IMR-90 (cell line): ENCODE results near the gene PLAAT2. TPM values are rescaled to one million over a fixed set of nuclear protein-coding genes. Genes with fewer than 3 reads are reported as not detected.

Experiments used
- ATAC-seq: fragments of 200-7000 bp; cut with Tn5 transposase; 2 replicates; pipeline ENCODE4 v1.9.1; 2020; ENCODE audit warnings: low read depth, mild to moderate bottlenecking, moderate library complexity
- BruUV-seq: library from RNA; stranded (reverse); fragments of 400-500 nt; replicated peaks from 2 replicates; lab custom pipeline; 2021; lab: Mats Ljungman, UMichigan
- CTCF ChIA-PET: fragments of 300-600 bp; formaldehyde crosslinking; extraction: SDS; loops from one replicate; lab custom pipeline; 2021; ENCODE audit warnings: antibody characterized with exemption; lab: Yijun Ruan, JAX
- POLR2A ChIA-PET: fragments of 300-600 bp; sonication (Branson Sonifier 250); formaldehyde crosslinking; loops from one replicate; lab custom pipeline; 2022; ENCODE audit warnings: antibody characterized with exemption; ENCODE audit not compliant: unreplicated experiment; lab: Charles Lee
- DNase-seq: peaks from one replicate; pipeline ENCODE4 v3.0.0; 2013
- H2AFZ ChIP-seq: replicated peaks from 2 replicates; pipeline ENCODE3; 2013; ENCODE audit warnings: low read length, mild to moderate bottlenecking; ENCODE audit not compliant: poor library complexity
- H2AK5ac ChIP-seq: 2 replicates; pipeline ENCODE4 v1.6.1; 2013; ENCODE audit warnings: low read depth, low read length, inconsistent platforms
- H2AK9ac ChIP-seq: replicated peaks from 2 replicates; pipeline ENCODE3; 2013; ENCODE audit warnings: mild to moderate bottlenecking, low read depth, low read length, moderate library complexity; ENCODE audit not compliant: poor library complexity
- H2BK120ac ChIP-seq: 2 replicates; pipeline ENCODE4 v1.6.1; 2013; ENCODE audit warnings: low read depth, low read length, inconsistent platforms
- H2BK15ac ChIP-seq: 3 replicates; pipeline ENCODE4 v1.6.1; 2013; ENCODE audit warnings: low read depth, low read length, inconsistent platforms
- H2BK20ac ChIP-seq: 2 replicates; pipeline ENCODE4 v1.6.1; 2013; ENCODE audit warnings: low read depth, mild to moderate bottlenecking, inconsistent platforms, low read length, moderate library complexity
- H2BK5ac ChIP-seq: 2 replicates; pipeline ENCODE4 v1.6.1; 2013; ENCODE audit warnings: mild to moderate bottlenecking, low read depth, low read length, inconsistent platforms; ENCODE audit not compliant: poor library complexity, severe bottlenecking
- H3K14ac ChIP-seq: replicated peaks from 2 replicates; pipeline ENCODE4 v1.6.1; 2013; ENCODE audit warnings: low read depth, low read length, inconsistent platforms
- H3K18ac ChIP-seq: 2 replicates; pipeline ENCODE4 v1.6.1; 2013; ENCODE audit warnings: low read depth, low read length, control low read depth
- H3K23ac ChIP-seq: 2 replicates; pipeline ENCODE4 v1.6.1; 2013; ENCODE audit warnings: low read depth, low read length, inconsistent platforms
- H3K27ac ChIP-seq: 2 replicates; pipeline ENCODE4 v1.5.1; 2013; ENCODE audit warnings: mild to moderate bottlenecking, control low read depth, low read length; ENCODE audit not compliant: insufficient read depth
- H3K27me3 ChIP-seq: 2 replicates; pipeline ENCODE4 v1.6.1; 2013; ENCODE audit warnings: low read length; ENCODE audit not compliant: control insufficient read depth, insufficient read depth
- H3K36me3 ChIP-seq: 2 replicates; pipeline ENCODE4 v1.6.1; 2013; ENCODE audit warnings: low read length, mixed read lengths; ENCODE audit not compliant: control insufficient read depth, insufficient read depth
- H3K4ac ChIP-seq: 2 replicates; pipeline ENCODE4 v1.6.1; 2013; ENCODE audit warnings: low read depth, low read length, inconsistent platforms
- H3K4me1 ChIP-seq: 2 replicates; pipeline ENCODE4 v1.6.1; 2013; ENCODE audit warnings: low read length, mixed read lengths; ENCODE audit not compliant: control insufficient read depth, insufficient read depth
- H3K4me2 ChIP-seq: 2 replicates; pipeline ENCODE4 v1.6.1; 2013; ENCODE audit warnings: low read depth, mild to moderate bottlenecking, control low read depth, low read length, moderate library complexity
- H3K4me3 ChIP-seq: 2 replicates; pipeline ENCODE4 v1.5.1; 2013; ENCODE audit warnings: low read depth, mild to moderate bottlenecking, control low read depth, low read length, moderate library complexity; ENCODE audit not compliant: insufficient read depth
- H3K56ac ChIP-seq: 2 replicates; pipeline ENCODE4 v1.6.1; 2013; ENCODE audit warnings: low read length, inconsistent platforms; ENCODE audit not compliant: insufficient read depth; ENCODE audit errors: extremely low read depth
- H3K79me1 ChIP-seq, 2 experiments: 2 replicates each; pipeline ENCODE4 v1.6.1; 2013; ENCODE audit warnings: low read length in 2 of 2, inconsistent platforms in 1 of 2, low read depth in 1 of 2
- H3K9ac ChIP-seq: 2 replicates; pipeline ENCODE4 v1.6.1; 2013; ENCODE audit warnings: low read depth, low read length, control low read depth
- H3K9me1 ChIP-seq: 2 replicates; pipeline ENCODE4 v1.6.1; 2013; ENCODE audit warnings: low read length, inconsistent platforms; ENCODE audit not compliant: insufficient read depth
- H3K9me3 ChIP-seq: 2 replicates; pipeline ENCODE4 v1.6.1; 2013; ENCODE audit warnings: low read length; ENCODE audit not compliant: control insufficient read depth, insufficient read depth
- H4K20me1 ChIP-seq: 2 replicates; pipeline ENCODE4 v1.6.1; 2013; ENCODE audit warnings: low read length, inconsistent platforms; ENCODE audit not compliant: insufficient read depth
- H4K5ac ChIP-seq: 2 replicates; pipeline ENCODE4 v1.6.1; 2013; ENCODE audit warnings: mild to moderate bottlenecking, low read depth, low read length, control low read depth
- H4K8ac ChIP-seq, 2 experiments: 2 replicates each; pipeline ENCODE4 v1.6.1; 2013; ENCODE audit warnings: low read depth in 2 of 2, low read length in 2 of 2, control low read depth in 1 of 2, inconsistent platforms in 1 of 2
- H4K91ac ChIP-seq: 2 replicates; pipeline ENCODE4 v1.6.1; 2013; ENCODE audit warnings: low read depth, low read length, inconsistent platforms; ENCODE audit not compliant: insufficient read depth
- CEBPB ChIP-seq: IDR thresholded peaks from 2 replicates; pipeline ENCODE4 v1.6.1; 2012; ENCODE audit warnings: low read depth, low read length, improper control_type of control experiment
- CHD1 ChIP-seq: IDR thresholded peaks from 2 replicates; pipeline ENCODE4 v1.6.1; 2012; ENCODE audit warnings: low read depth, low read length, improper control_type of control experiment
- MAFK ChIP-seq: IDR thresholded peaks from 2 replicates; pipeline ENCODE4 v1.6.1; 2012; ENCODE audit warnings: low read depth, low read length, improper control_type of control experiment
- MAZ ChIP-seq: IDR thresholded peaks from 2 replicates; pipeline ENCODE4 v1.6.1; 2012; ENCODE audit warnings: low read depth, mild to moderate bottlenecking, low read length, improper control_type of control experiment, moderate library complexity, borderline replicate concordance
- MXI1 ChIP-seq: IDR thresholded peaks from 2 replicates; pipeline ENCODE4 v1.6.1; 2012; ENCODE audit warnings: low read depth, mild to moderate bottlenecking, low read length, moderate library complexity, borderline replicate concordance
- NFE2L2 ChIP-seq: fragments of 150-350 bp; IDR thresholded peaks from 2 replicates; pipeline ENCODE4 v1.6.1; 2016; ENCODE audit warnings: low read depth, mild to moderate bottlenecking, low read length
- POLR2A ChIP-seq: IDR thresholded peaks from 2 replicates; pipeline ENCODE4 v1.6.1; 2012; ENCODE audit warnings: mild to moderate bottlenecking, low read depth, low read length
- RAD21 ChIP-seq: IDR thresholded peaks from 2 replicates; pipeline ENCODE4 v1.6.1; 2012; ENCODE audit warnings: low read length, improper control_type of control experiment
- RCOR1 ChIP-seq: IDR thresholded peaks from 2 replicates; pipeline ENCODE4 v1.6.1; 2012; ENCODE audit warnings: mild to moderate bottlenecking, low read length, improper control_type of control experiment; ENCODE audit not compliant: insufficient replicate concordance
- RFX5 ChIP-seq: IDR thresholded peaks from 2 replicates; pipeline ENCODE4 v1.8.0; 2012; ENCODE audit warnings: low read depth, mild to moderate bottlenecking, low read length, moderate library complexity
- SMC3 ChIP-seq: fragments of 150-350 bp; IDR thresholded peaks from 2 replicates; pipeline ENCODE4 v1.6.1; 2016; ENCODE audit warnings: low read depth, mild to moderate bottlenecking, antibody characterized with exemption, low read length, moderate library complexity
- WGBS, 2 experiments: methylation state at CpG; one replicate each; pipeline versions ENCODE4 v1.1.5 to v1.1.7; 2013; ENCODE audit warnings: missing lambda C conversion rate in 2 of 2; ENCODE audit not compliant: insufficient read length in 1 of 2; ENCODE audit errors: extremely low coverage in 2 of 2; 5-methylcytosine and 5-hydroxymethylcytosine counted together
- dilution Hi-C: fragments of 300-500 bp; cut with HindIII; formaldehyde crosslinking; loops from one replicate; pipeline ENCODE4 v1.14.3; 2018; ENCODE audit warnings: low sequenced_read_pairs; ENCODE audit not compliant: unreplicated experiment
- in situ Hi-C: fragments of 300-500 bp; cut with MboI; formaldehyde crosslinking; loops from 3 replicates; pipeline ENCODE4 v1.14.3; 2019; ENCODE audit warnings: low sequenced_read_pairs, inconsistent platforms, mixed read lengths
- intact Hi-C: fragments of 100-400 bp; cut with micrococcal nuclease; formaldehyde crosslinking; loops from 2 replicates; pipeline ENCODE4 v1.10.0; 2022
- polyA plus RNA-seq, 3 experiments: library from polyadenylated mRNA; depleted of rRNA; stranded (reverse); fragments of >200 nt; gene quantifications; 2 replicates each; pipeline ENCODE4 v1.2.3, GENCODE V29; 2012; ENCODE audit warnings: low replicate concordance in 1 of 3
- total RNA-seq: library from RNA; depleted of rRNA; stranded (reverse); fragments of >200 nt; gene quantifications from 2 replicates; pipeline ENCODE4 v1.2.3, GENCODE V29; 2012
- TF ChIP-seq, protein P1 (sequence below): fragments of 150-350 bp; IDR thresholded peaks from 2 replicates; pipeline ENCODE4 v1.6.1; 2017; ENCODE audit warnings: mild to moderate bottlenecking, antibody characterized with exemption, low read length, low read depth
- TF ChIP-seq, protein P2 (sequence below): conservative IDR thresholded peaks from 2 replicates; pipeline ENCODE4 v1.5.1; 2012; ENCODE audit warnings: mild to moderate bottlenecking, low read depth, low read length, improper control_type of control experiment
- TF ChIP-seq, protein P3 (sequence below): fragments of 150-350 bp; IDR thresholded peaks from 2 replicates; pipeline ENCODE4 v1.6.1; 2016; ENCODE audit warnings: low read depth, mild to moderate bottlenecking, low read length, moderate library complexity, borderline replicate concordance

Gene PLAAT2
- total and polyA plus RNA-seq, 2 of the 4 experiments (the other 2 are of a cell fraction), result not detected

DNA sequence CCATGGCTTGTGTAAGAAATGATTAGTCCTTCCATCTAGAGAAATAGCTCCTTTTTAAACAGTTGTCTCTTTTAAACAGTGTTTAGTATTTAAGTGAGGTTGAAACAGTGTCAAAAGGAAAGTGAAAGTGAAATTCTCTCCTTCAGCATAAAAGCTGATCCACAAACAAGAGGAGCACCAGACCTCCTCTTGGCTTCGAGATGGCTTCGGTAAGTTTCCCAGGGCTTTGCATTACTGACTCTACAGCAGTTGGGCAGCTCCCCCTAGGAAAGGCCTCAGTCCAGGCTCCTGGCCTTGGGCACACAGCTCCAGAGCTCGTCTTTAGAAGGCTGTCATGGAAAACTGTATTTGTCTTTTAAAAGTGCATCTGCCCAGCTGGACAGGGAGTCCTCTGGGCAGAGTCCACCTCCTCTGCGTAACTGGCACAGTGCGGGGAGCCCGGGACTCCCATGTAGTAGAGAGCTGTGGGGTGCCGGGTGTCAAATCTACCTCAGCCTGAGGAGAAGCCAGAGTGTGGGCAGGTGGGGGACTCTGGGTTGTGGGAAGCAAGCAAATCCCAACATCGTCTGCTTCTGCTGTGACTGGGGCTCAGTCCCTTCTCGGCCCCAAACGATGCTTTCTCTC is 26.4 kb downstream of the PLAAT2 start, which contains the start of gene PLAAT4:
Gene PLAAT4, plus strand, starts transcription at position 140 of the 624 bp plus-strand sequence. Its CDS starts 61 bp downstream, at position 201.
- no peak within 1 kb of the TSS; the same call in 1 of the 2 replicates for H3K4ac ChIP-seq
- peak within 1 kb of the TSS; percentile 32; the same call in 1 of the 2 replicates for H3K9ac ChIP-seq
- peak; percentile 76 for ATAC-seq
- H2BK120ac ChIP-seq, result no peak within 1 kb of the TSS
- dilution Hi-C loops, result no loop called here
- in situ Hi-C loops, result no loop called here
- H3K4me1 ChIP-seq, result peaks cover 9% of the 10 kb centered on the region; the same call in 1 of the 2 replicates
- POLR2A ChIA-PET, result interaction anchor here (0.6 kb wide), 1 partner anchor 13 kb away, joined by 3 read pairs; no protein-coding TSS in a partner anchor
- H3K56ac ChIP-seq, result no peak within 1 kb of the TSS
- intact Hi-C loops, result no loop called here
- H3K18ac ChIP-seq, result peak within 1 kb of the TSS; percentile 9; the same call in 1 of the 2 replicates
- H2BK20ac ChIP-seq, result no peak within 1 kb of the TSS
- CTCF ChIA-PET, result interaction anchor here (0.9 kb wide), 2 partner anchors 17 to 68 kb away, joined by 3 read pairs; no protein-coding TSS in a partner anchor
- peak within 1 kb of the TSS; percentile 18; the same call in 1 of the 2 replicates for H3K4me3 ChIP-seq
- no peaks in the 10 kb centered on the region for H4K20me1 ChIP-seq
- peak within 1 kb of the TSS; percentile 64; the same call in 1 of the 2 replicates for H4K5ac ChIP-seq
- H3K36me3 ChIP-seq, result no peaks in the 10 kb centered on the region
- H2BK5ac ChIP-seq, result no peak within 1 kb of the TSS
- no peak within 1 kb of the TSS for H3K23ac ChIP-seq
- H2AK5ac ChIP-seq, result no peak within 1 kb of the TSS
- DNase-seq, result peak; percentile 58
- H3K9me1 ChIP-seq, result no peaks in the 10 kb centered on the region
- peak within 1 kb of the TSS; percentile 76 for H2AFZ ChIP-seq
- peaks cover 5% of the 10 kb centered on the region; the same call in 1 of the 2 replicates for H3K27me3 ChIP-seq
- H3K14ac ChIP-seq, result peak within 1 kb of the TSS; percentile 1; the same call in 1 of the 2 replicates
- H3K9me3 ChIP-seq, result no peaks in the 10 kb centered on the region
- 60% methylated on average over 3 of the region's 10 CpGs; no CpG with 5 or more reads in 1 of the 2 experiments for WGBS, 2 experiments
- H4K8ac ChIP-seq, result peak within 1 kb of the TSS in 1 of 2 experiments; percentile 67; a peak in 2 of 4 replicates
- peak within 1 kb of the TSS; percentile 68; the same call in 1 of the 2 replicates for H3K27ac ChIP-seq
- H3K79me1 ChIP-seq, result no peaks in the 10 kb centered on the region
- BruUV-seq, result no TSS peak
- H4K91ac ChIP-seq, result no peak within 1 kb of the TSS
- H2BK15ac ChIP-seq, result no peak within 1 kb of the TSS
- peak within 1 kb of the TSS; percentile 85 for H3K4me2 ChIP-seq
- no peak within 1 kb of the TSS for H2AK9ac ChIP-seq
- TF ChIP-seq MAZ (no peak), MXI1 (no peak), RAD21 (no peak), POLR2A (no peak), CEBPB (no peak), SMC3 (no peak), RFX5 (no peak), NFE2L2 (no peak), RCOR1 (no peak), MAFK (no peak), CHD1 (no peak)
- TF ChIP-seq, protein P1, sequence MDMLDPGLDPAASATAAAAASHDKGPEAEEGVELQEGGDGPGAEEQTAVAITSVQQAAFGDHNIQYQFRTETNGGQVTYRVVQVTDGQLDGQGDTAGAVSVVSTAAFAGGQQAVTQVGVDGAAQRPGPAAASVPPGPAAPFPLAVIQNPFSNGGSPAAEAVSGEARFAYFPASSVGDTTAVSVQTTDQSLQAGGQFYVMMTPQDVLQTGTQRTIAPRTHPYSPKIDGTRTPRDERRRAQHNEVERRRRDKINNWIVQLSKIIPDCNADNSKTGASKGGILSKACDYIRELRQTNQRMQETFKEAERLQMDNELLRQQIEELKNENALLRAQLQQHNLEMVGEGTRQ, result no peak
- TF ChIP-seq, protein P2, sequence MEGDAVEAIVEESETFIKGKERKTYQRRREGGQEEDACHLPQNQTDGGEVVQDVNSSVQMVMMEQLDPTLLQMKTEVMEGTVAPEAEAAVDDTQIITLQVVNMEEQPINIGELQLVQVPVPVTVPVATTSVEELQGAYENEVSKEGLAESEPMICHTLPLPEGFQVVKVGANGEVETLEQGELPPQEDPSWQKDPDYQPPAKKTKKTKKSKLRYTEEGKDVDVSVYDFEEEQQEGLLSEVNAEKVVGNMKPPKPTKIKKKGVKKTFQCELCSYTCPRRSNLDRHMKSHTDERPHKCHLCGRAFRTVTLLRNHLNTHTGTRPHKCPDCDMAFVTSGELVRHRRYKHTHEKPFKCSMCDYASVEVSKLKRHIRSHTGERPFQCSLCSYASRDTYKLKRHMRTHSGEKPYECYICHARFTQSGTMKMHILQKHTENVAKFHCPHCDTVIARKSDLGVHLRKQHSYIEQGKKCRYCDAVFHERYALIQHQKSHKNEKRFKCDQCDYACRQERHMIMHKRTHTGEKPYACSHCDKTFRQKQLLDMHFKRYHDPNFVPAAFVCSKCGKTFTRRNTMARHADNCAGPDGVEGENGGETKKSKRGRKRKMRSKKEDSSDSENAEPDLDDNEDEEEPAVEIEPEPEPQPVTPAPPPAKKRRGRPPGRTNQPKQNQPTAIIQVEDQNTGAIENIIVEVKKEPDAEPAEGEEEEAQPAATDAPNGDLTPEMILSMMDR, result no peak
- TF ChIP-seq, protein P3, sequence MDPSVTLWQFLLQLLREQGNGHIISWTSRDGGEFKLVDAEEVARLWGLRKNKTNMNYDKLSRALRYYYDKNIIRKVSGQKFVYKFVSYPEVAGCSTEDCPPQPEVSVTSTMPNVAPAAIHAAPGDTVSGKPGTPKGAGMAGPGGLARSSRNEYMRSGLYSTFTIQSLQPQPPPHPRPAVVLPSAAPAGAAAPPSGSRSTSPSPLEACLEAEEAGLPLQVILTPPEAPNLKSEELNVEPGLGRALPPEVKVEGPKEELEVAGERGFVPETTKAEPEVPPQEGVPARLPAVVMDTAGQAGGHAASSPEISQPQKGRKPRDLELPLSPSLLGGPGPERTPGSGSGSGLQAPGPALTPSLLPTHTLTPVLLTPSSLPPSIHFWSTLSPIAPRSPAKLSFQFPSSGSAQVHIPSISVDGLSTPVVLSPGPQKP, result no peak
